ENCODE measurements around the gene SRMS.

SRMS gene

GRCh38 chr20:63552481-63553249 is 5.1 kb upstream of the SRMS start:
- H3K27me3 Mint-ChIP-seq = peaks cover 31% of the 10 kb centered on the region
- H3K9me3 Mint-ChIP-seq = no peaks in the 10 kb centered on the region
- H3K4me3 Mint-ChIP-seq = peak overlapping the region; percentile 60 to 85
- ATAC-seq = peak; percentile 68
- DNase-seq = peak in 1 of 2 donors; percentile 68
- peak overlapping the region in 1 of 2 donors; percentile 80 for H3K27ac Mint-ChIP-seq
- peaks cover 41% of the 10 kb centered on the region for H3K4me1 Mint-ChIP-seq

- no peak for DNase-seq
- H3K4me1 Mint-ChIP-seq = peaks cover 47% of the 10 kb centered on the region
- ATAC-seq = no peak
- peaks cover 38% of the 10 kb centered on the region for H3K27me3 Mint-ChIP-seq
- no peak overlapping the region for H3K4me3 Mint-ChIP-seq
- no peak overlapping the region for H3K27ac Mint-ChIP-seq
- no peaks in the 10 kb centered on the region for H3K9me3 Mint-ChIP-seq
Observed at GRCh38 chr20:63551068-63551467, 3.5 kb upstream of the SRMS start.

- no peak overlapping the region for H3K4me3 Mint-ChIP-seq
- H3K4me1 Mint-ChIP-seq = peaks cover 52% of the 10 kb centered on the region
- no peak overlapping the region for H3K27ac Mint-ChIP-seq
- H3K9me3 Mint-ChIP-seq = no peaks in the 10 kb centered on the region
- peaks cover 38% of the 10 kb centered on the region for H3K27me3 Mint-ChIP-seq
- no peak for DNase-seq
- no peak for ATAC-seq
Observed at GRCh38 chr20:63549679-63550282, 2.2 kb upstream of the SRMS start.

GRCh38 chr20:63549019-63549418 is 1.5 kb upstream of the SRMS start:
- no peaks in the 10 kb centered on the region for H3K9me3 Mint-ChIP-seq
- DNase-seq (no peak), ATAC-seq (no peak)
- no peak overlapping the region for H3K27ac Mint-ChIP-seq
- H3K27me3 Mint-ChIP-seq = peaks cover 38% of the 10 kb centered on the region
- H3K4me3 Mint-ChIP-seq = no peak overlapping the region
- H3K4me1 Mint-ChIP-seq = peaks cover 44% of the 10 kb centered on the region

- Mint-ChIP-seq H3K4me1 (peaks cover 39% of the 10 kb centered on the region), H3K4me3 (no peak overlapping the region), H3K27me3 (peaks cover 38% of the 10 kb centered on the region), H3K27ac (no peak overlapping the region), H3K9me3 (no peaks in the 10 kb centered on the region)
- ATAC-seq (no peak), DNase-seq (no peak)
Observed at GRCh38 chr20:63548542-63548941, 993 bp upstream of the SRMS start.

GRCh38 chr20:63546956-63547724 is 409 bp downstream of the SRMS start:
- ATAC-seq (peak; percentile 6), DNase-seq (no peak)
- Mint-ChIP-seq H3K4me3 (no peak overlapping the region), H3K27me3 (peaks cover 38% of the 10 kb centered on the region), H3K27ac (no peak overlapping the region), H3K4me1 (peaks cover 28% of the 10 kb centered on the region), H3K9me3 (no peaks in the 10 kb centered on the region)

GRCh38 chr20:63546256-63546955 is 1.1 kb downstream of the SRMS start:
- no peak overlapping the region for H3K27ac Mint-ChIP-seq
- no peaks in the 10 kb centered on the region for H3K9me3 Mint-ChIP-seq
- ATAC-seq (no peak), DNase-seq (no peak)
- H3K27me3 Mint-ChIP-seq = peaks cover 38% of the 10 kb centered on the region
- H3K4me3 Mint-ChIP-seq = no peak overlapping the region
- H3K4me1 Mint-ChIP-seq = peaks cover 24% of the 10 kb centered on the region

GRCh38 chr20:63545814-63546213 is 1.7 kb downstream of the SRMS start:
- Mint-ChIP-seq H3K4me1 (peaks cover 24% of the 10 kb centered on the region), H3K27me3 (peaks cover 34% of the 10 kb centered on the region), H3K4me3 (no peak overlapping the region), H3K9me3 (no peaks in the 10 kb centered on the region), H3K27ac (no peak overlapping the region)
- no peak for ATAC-seq
- no peak for DNase-seq

GRCh38 chr20:63544958-63545516 is 2.5 kb downstream of the SRMS start:
- peaks cover 26% of the 10 kb centered on the region for H3K27me3 Mint-ChIP-seq
- no peak overlapping the region for H3K27ac Mint-ChIP-seq
- peaks cover 21% of the 10 kb centered on the region for H3K4me1 Mint-ChIP-seq
- no peak for DNase-seq
- H3K9me3 Mint-ChIP-seq = no peaks in the 10 kb centered on the region
- H3K4me3 Mint-ChIP-seq = no peak overlapping the region
- ATAC-seq = no peak

- Mint-ChIP-seq H3K4me1 (peaks cover 15% of the 10 kb centered on the region), H3K4me3 (no peak overlapping the region), H3K27ac (no peak overlapping the region), H3K9me3 (no peaks in the 10 kb centered on the region), H3K27me3 (peaks cover 19% of the 10 kb centered on the region)
- no peak for DNase-seq
- ATAC-seq = no peak
Observed at GRCh38 chr20:63544241-63544957, 3.1 kb downstream of the SRMS start.

GRCh38 chr20:63543733-63544132 is 3.8 kb downstream of the SRMS start:
- H3K27me3 Mint-ChIP-seq = peaks cover 13% of the 10 kb centered on the region

GRCh38 chr20:63543131-63543530 is 4.4 kb downstream of the SRMS start:
- Mint-ChIP-seq H3K4me3 (no peak overlapping the region), H3K9me3 (no peaks in the 10 kb centered on the region), H3K27ac (no peak overlapping the region), H3K27me3 (peaks cover 8% of the 10 kb centered on the region), H3K4me1 (peaks cover 24% of the 10 kb centered on the region)
- DNase-seq (no peak), ATAC-seq (no peak)

More at GRCh38 chr20:63543733-63544132, 3.8 kb downstream of the SRMS start:
- H3K4me1 Mint-ChIP-seq = peaks cover 18% of the 10 kb centered on the region
- DNase-seq = no peak
- H3K9me3 Mint-ChIP-seq = no peaks in the 10 kb centered on the region
- no peak overlapping the region for H3K4me3 Mint-ChIP-seq
- ATAC-seq = no peak
- no peak overlapping the region for H3K27ac Mint-ChIP-seq

- Mint-ChIP-seq H3K27ac (no peak overlapping the region), H3K4me3 (no peak overlapping the region), H3K9me3 (no peaks in the 10 kb centered on the region), H3K27me3 (peaks cover 8% of the 10 kb centered on the region), H3K4me1 (peaks cover 28% of the 10 kb centered on the region)
- ATAC-seq = no peak
- no peak for DNase-seq
Observed at GRCh38 chr20:63542696-63543095, 4.9 kb downstream of the SRMS start.

GRCh38 chr20:63542031-63542559 is 5.5 kb downstream of the SRMS start:
- Mint-ChIP-seq H3K27ac (peak overlapping the region in 1 of 2 donors; percentile 30), H3K9me3 (no peaks in the 10 kb centered on the region), H3K27me3 (peaks cover 6% of the 10 kb centered on the region), H3K4me1 (peaks cover 34% of the 10 kb centered on the region), H3K4me3 (no peak overlapping the region)
- no peak for DNase-seq
- ATAC-seq = no peak

Data from stimulated activated naive CD8-positive, alpha-beta T cell treated with anti-CD3 and anti-CD28 coated beads, Interleukin-15, amount 100 ng/mL, for 72 hours (primary cell).